ENCODE data around the gene MYOCOS.
"Not testable (repeated sequence)": the region's sequence is repeated elsewhere in the genome, so short reads cannot be mapped to it uniquely, and the experiment has no call there.

The MYOCOS gene

GRCh38 chr1:171652234-171652822 is 30.3 kb downstream of the MYOCOS start, which contains the start of gene MYOC:
Gene MYOC (minus strand): TSS chr1:171652688. CDS start chr1:171652611, 77 bp downstream.
- TF ChIP-seq, protein P1, sequence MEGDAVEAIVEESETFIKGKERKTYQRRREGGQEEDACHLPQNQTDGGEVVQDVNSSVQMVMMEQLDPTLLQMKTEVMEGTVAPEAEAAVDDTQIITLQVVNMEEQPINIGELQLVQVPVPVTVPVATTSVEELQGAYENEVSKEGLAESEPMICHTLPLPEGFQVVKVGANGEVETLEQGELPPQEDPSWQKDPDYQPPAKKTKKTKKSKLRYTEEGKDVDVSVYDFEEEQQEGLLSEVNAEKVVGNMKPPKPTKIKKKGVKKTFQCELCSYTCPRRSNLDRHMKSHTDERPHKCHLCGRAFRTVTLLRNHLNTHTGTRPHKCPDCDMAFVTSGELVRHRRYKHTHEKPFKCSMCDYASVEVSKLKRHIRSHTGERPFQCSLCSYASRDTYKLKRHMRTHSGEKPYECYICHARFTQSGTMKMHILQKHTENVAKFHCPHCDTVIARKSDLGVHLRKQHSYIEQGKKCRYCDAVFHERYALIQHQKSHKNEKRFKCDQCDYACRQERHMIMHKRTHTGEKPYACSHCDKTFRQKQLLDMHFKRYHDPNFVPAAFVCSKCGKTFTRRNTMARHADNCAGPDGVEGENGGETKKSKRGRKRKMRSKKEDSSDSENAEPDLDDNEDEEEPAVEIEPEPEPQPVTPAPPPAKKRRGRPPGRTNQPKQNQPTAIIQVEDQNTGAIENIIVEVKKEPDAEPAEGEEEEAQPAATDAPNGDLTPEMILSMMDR (IDR thresholded peaks at IDR 0.05; ENCODE audit: borderline replicate concordance, insufficient read depth, low read depth, low read length), result no peak
- H3K4me3 ChIP-seq (ENCODE audit: low read depth, low read length), result no peak within 1 kb of the TSS

DNA sequence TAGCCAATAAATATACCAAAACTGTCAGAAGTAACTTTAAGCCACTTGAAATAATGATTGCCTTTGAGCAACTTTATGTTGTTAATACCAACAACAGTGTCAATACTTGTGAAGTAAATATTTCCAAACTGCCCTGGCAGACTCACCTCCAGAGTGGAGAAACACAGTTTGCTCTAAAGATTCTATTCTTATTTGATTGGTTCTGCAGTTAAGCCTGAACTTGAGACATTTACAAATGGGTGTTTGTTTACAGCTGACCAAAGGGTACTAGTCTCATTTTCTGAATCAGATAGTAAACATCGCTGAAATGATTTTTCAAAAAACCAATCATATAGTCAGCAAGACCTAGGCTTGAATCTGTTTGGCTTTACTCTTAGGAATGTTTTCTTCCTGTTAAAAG is 31.8 kb downstream of the MYOCOS start:
- H3K4me3 ChIP-seq (ENCODE audit: low read depth, low read length), result no peak overlapping the region
- TF ChIP-seq, protein P1 (IDR thresholded peaks at IDR 0.05; ENCODE audit: borderline replicate concordance, insufficient read depth, low read depth, low read length), result no peak

GRCh38 chr1:171654201-171654941 is 32.3 kb downstream of the MYOCOS start:
- H3K4me3 ChIP-seq (ENCODE audit: low read depth, low read length), result no peak overlapping the region
- TF ChIP-seq, protein P1 (IDR thresholded peaks at IDR 0.05; ENCODE audit: borderline replicate concordance, insufficient read depth, low read depth, low read length), result no peak

- TF ChIP-seq, protein P1 (IDR thresholded peaks at IDR 0.05; ENCODE audit: borderline replicate concordance, insufficient read depth, low read depth, low read length), result peak; percentile 94
- no peak overlapping the region for H3K4me3 ChIP-seq (ENCODE audit: low read depth, low read length)
Observed at GRCh38 chr1:171654942-171655745, 33.1 kb downstream of the MYOCOS start.

GRCh38 chr1:171655746-171656116 is 33.7 kb downstream of the MYOCOS start:
- TF ChIP-seq, protein P1 (IDR thresholded peaks at IDR 0.05; ENCODE audit: borderline replicate concordance, insufficient read depth, low read depth, low read length), result no peak
- no peak overlapping the region for H3K4me3 ChIP-seq (ENCODE audit: low read depth, low read length)

DNA sequence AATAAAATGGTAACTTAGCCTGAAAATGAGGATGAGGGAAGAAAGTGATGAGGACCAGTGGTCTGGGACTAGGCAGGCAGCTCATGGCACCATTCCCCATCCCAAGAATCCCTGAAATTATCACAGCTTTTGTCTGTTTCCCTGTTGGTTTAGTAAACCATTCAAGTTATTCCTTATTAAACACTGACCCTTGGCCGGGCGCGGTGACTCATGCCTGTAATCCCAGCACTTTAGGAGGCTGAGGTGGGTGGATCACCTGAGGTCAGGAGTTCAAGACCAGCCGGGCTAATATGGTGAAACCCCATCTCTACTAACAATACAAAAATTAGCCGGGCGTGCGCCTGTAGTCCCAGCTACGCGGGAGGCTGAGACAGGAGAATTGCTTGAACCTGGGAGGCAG is 34.2 kb downstream of the MYOCOS start:
- H3K4me3 ChIP-seq (ENCODE audit: low read depth, low read length), result not testable (repeated sequence)

DNA sequence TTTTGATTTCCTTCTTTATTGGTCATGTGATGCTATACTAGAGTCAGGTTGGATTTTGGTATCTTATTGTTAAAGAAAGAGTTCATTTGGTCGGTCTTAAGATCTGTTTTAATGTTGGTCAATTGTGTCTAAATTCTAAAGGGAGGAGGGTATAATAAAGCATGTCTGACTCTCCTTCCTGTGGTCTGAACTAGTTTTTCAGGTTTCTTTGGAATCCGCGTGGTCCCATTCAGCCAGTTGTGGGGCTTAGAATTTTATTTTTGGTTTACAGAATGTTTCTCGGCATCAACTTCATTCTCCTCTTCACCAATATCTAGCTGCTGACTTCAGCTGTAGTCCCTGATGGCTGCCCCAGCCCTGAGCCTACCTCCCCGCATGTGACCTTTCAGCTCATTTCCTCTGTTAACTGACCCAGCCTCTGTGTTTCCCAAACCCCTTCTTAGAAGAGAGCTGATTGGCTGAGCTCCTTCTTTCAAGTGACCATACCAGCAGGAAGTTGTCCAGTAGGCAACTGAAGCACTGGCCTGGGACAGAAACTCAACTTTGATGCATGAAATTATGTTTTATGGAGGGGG is 39.1 kb downstream of the MYOCOS start:
- H3K4me3 ChIP-seq (ENCODE audit: low read depth, low read length), result no peak overlapping the region
- TF ChIP-seq, protein P1 (IDR thresholded peaks at IDR 0.05; ENCODE audit: borderline replicate concordance, insufficient read depth, low read depth, low read length), result no peak
